CD4-positive, alpha-beta T cell treated with Interferon alpha-2 for 1 hour (primary cell): ENCODE measurements around the gene AKAP9.
A peak's percentile ranks its signal among the peaks of the same experiment; 100 is the strongest.
"Not testable (repeated sequence)": the region's sequence is repeated elsewhere in the genome, so short reads cannot be mapped to it uniquely, and the experiment has no call there.

ENCODE experiments used
- DNase-seq, 2 donors: peaks; one replicate each; pipeline ENCODE4 v3.0.0-alpha.2; 2020 to 2022

The AKAP9 gene

DNA sequence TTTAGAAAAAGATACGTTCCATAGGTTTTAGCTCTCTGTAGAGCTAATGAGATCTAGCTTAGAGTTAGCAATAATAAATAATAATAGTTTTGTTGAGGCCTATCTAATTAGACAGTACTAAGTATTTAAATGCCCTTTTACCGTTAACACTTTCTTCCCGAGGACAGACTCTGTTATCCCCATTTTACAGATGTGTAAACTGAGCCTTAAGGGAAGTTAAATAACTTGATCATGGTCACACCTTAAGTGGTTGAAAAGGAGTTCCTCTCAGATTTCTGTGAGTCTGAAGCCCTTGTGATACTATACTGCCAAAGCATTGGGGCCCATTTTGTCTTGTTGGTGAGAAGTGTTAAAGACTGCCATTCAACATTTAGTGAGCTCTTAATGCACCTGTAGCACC, 132.0 kb downstream of the AKAP9 start:
- DNase-seq, result no peak

- DNase-seq, result no peak
These were observed 134.9 kb downstream of the AKAP9 start for GRCh38 chr7:92075455-92076158.

GRCh38 chr7:92076509-92076908, 135.8 kb downstream of the AKAP9 start:
- DNase-seq, result no peak

- not testable (repeated sequence) for DNase-seq
These were observed 143.3 kb downstream of the AKAP9 start for GRCh38 chr7:92083922-92084321.

DNA sequence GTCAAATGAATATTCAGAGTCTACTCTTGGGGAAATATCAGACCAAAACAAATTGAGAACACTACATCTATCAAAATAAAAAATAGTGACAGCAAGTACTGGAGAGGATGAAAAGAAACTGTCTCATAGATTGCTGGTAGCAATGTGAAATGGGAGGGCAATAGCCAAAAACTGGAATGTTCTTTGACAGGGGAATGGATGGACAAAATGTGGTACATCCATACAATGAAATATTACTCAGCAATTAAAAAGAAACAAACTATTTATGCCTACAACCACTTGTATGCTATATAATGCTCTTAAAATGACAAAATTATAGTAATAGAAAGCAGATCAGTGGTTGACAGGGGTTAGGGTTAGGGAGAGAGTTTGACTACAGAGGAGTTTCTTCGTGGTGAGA, 147.6 kb downstream of the AKAP9 start:
- DNase-seq, result no peak

DNA sequence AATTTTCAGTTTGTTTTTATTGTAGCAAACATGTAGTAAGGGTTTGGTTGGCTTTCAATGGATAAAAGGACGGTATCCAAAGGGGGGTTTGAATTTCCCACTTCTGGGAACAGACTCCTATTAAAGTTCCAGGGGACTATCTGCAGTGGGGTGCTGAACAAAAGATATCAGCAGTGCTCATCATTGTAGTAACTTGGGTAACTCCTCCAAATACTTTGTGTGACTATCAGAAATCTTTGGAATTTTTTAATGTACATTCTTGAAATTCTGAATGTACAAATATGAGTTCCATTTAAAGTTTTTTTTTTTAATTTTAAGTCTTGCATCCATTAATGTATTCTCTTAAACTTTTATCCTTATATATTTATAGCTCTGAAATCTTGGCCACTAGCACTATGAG, 151.5 kb downstream of the AKAP9 start:
- DNase-seq, result no peak

DNA sequence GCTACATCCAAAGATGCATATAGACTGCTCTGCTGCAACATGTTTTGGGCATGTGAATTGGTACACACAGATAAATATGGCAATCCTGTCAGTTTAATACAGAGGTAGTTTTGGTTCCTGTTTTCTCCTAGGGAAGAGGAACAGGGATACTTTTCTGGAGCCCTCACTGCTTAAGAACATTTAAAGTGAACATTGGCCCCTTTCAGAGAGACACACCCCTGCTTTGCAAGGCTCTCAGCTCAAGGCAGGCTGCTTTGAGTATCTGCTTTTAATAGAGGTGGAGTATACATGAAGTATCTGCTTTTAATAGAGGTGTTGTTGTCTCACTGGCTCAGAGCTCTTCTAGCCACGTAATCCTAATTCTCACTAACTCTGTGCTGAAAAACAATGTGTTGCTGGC, 154.7 kb downstream of the AKAP9 start:
- DNase-seq, result no peak

DNA sequence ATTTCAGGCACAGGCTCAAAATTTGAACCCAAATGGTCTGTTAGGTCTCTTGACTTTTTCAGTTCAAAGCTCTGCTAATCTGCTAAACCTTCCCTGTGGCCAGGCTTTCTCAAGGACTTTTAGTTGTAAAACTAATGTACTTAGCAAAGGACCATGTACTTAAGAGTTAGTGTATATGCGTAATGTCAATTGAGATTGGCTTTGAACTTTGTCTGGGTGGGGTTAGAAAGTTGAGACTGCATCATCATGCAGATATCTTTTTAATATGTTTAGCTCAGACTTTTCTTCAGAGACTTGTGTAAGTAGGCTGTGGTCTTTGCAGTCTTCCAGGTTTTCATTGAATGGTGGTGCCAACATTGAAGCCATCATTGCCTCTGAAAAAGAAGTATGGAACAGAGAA, 159.9 kb downstream of the AKAP9 start:
- no peak for DNase-seq

- DNase-seq, result not testable (repeated sequence)
These were observed 162.2 kb downstream of the AKAP9 start for GRCh38 chr7:92102862-92103261.

DNA sequence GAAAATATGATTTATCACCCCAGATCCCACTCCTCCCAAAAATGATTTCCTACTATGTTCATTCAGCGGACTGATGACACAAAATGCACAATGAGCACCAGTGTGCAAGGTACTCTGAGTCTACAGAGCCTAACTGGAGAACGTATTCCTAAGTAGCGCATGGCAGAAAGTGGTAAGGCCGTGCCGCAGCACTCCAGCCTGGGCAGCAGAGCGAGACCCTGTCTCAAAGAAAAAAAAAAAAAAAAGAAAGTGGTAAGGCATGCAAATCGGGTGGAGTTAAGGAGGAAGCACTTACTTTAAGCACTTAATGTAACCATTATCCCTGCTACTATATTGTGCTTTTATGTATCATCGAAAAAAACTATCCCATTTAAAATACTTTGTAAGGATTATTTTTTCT, 168.2 kb downstream of the AKAP9 start:
- DNase-seq, result no peak

GRCh38 chr7:92110857-92111256, 170.2 kb downstream of the AKAP9 start:
- no peak for DNase-seq

DNA sequence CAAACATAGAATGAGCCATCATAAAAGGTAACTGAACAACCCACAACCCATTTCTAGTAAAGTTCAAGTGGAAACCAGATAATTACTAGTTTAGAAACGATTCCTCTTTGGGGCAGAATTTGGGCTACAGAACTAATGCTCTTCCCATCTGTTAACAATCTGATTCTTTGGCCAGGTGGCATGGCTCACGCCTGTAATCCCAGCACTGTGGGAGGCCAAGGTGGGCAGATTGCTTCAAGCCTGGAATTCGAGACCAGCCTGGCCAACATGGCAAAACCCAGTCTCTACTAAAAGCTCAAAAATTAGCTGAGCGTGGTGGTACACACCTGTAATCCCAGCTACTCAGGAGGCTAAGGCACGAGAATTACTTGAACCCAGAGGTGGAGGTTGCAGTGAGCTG, 175.2 kb downstream of the AKAP9 start:
- DNase-seq, result no peak

GRCh38 chr7:92116949-92117348, 176.3 kb downstream of the AKAP9 start:
- no peak for DNase-seq

- DNase-seq, result no peak
These were observed 178.6 kb downstream of the AKAP9 start for GRCh38 chr7:92119213-92119759.

DNA sequence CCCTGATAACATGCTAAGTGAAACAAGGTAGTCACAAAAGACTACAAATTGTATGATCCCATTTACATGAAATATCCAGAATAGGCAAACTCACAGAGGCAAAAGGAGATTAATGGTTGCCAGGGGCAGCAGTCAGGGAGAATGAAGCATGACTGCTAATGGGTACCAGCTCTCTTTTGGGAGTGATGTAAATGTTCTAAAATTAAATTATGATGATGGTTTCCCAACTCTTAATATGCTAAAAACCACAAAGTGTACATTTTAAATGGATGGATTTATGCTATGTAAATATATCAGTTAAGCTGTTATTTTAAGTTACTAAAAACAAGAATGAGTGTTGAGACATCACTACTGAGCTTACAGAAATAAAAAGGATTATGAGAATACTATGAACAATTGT, 181.0 kb downstream of the AKAP9 start:
- DNase-seq, result no peak

- no peak for DNase-seq
These were observed 190.4 kb downstream of the AKAP9 start for GRCh38 chr7:92131093-92131492.

- DNase-seq, result no peak
These were observed 191.2 kb downstream of the AKAP9 start for GRCh38 chr7:92131764-92132330.

DNA sequence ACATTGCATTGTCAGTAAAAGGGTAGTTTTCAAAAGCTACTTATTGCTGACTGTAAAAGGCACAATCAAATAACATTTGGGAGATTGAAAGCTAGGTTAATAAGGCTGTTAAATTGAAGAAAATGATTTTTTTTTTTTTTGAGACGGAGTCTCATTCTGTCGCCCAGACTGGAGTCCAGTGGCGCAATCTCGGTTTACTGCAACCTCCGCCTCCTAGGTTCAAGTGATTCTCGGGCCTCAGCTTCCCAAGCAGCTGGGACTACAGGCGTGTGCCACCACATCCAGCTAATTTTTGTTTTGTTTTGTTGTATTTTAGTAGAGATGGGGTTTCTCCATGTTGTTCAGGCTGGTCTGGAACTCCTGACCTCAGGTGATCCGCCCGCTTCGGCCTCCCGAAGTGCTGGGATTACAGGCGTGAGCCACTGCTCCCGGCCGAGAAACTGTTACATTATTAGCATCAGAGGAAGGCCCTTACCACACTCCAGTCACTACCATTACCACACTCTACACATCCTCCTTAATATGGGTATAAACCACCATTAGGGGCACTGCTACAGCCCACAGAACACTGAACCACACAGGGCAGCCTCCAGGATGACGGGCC, 192.6 kb downstream of the AKAP9 start:
- no peak for DNase-seq

- peak; percentile 62 to 76 for DNase-seq
These were observed 193.1 kb downstream of the AKAP9 start for GRCh38 chr7:92133737-92134270.

GRCh38 chr7:92134271-92135051, 193.8 kb downstream of the AKAP9 start, which contains the start of gene CYP51A1:
Gene CYP51A1 (minus strand): TSS chr7:92134477. CDS start chr7:92134364, 113 bp downstream.
- DNase-seq, result peak; percentile 90 to 95

DNA sequence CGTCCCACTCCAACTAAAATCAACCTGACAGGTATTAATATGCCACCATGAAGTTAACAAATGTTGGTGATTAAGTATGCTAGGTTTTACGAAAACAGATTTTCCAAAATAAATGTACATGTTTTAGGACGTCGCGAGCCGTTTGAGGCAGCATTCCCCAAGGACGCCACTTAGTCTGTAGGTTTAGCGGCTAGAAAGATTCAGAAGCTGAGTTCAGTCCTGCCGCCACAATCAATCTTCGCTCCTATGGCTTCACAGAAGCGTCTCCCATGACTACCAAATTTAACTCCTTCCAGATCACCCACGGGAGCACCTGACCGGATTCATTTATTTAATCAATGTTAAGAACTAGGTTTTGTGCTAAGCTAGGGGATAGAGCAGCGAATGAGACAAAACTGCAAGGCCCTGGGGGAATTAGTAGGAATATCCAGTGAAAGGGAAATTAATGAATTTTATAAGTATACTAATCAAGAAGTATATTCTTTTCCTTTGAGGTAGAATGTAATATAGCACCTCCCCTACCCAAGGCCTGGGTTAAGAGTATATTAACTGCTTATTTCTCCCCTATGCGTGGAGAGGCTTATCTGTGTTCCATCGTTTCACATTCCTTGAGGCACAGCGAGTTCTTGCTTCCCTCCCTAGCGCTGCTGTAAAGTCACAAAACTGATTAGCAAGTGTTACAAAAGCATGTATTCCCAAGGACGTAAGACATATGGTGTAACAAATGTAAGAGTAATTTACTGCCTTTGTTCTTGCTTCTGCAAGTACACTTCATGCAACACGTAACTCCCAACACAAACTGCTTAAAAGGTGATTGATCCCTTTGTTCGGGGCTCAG, 194.6 kb downstream of the AKAP9 start:
- DNase-seq, result no peak

DNA sequence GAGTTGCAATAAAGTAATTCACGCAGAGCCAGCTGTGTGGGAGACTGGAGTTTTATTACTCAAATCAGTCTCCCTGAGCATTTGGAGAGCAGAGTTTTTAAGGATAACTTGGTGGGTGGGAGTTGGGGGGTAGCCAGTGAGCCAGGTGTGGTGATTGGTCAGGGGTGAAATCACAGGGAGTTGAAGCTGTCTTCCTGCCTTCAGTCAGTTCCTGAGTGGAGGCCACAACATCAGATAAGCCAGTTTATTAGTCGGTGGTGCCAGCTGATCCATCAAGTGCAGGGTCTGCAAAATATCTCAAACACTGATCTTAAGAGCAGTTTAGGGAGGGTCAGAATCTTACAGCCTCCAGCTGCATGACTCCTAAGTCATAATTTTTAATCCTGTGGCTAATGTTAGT, 196.9 kb downstream of the AKAP9 start:
- DNase-seq, result no peak
